Activated T-cell treated with anti-CD3 and anti-CD28 coated beads for 4 hours (primary cell): Measurements from ENCODE around the gene MBLAC2.

ENCODE experiments used
- DNase-seq: peaks from one replicate; pipeline ENCODE4 v3.0.0-alpha.2; 2020

MBLAC2 gene

DNA sequence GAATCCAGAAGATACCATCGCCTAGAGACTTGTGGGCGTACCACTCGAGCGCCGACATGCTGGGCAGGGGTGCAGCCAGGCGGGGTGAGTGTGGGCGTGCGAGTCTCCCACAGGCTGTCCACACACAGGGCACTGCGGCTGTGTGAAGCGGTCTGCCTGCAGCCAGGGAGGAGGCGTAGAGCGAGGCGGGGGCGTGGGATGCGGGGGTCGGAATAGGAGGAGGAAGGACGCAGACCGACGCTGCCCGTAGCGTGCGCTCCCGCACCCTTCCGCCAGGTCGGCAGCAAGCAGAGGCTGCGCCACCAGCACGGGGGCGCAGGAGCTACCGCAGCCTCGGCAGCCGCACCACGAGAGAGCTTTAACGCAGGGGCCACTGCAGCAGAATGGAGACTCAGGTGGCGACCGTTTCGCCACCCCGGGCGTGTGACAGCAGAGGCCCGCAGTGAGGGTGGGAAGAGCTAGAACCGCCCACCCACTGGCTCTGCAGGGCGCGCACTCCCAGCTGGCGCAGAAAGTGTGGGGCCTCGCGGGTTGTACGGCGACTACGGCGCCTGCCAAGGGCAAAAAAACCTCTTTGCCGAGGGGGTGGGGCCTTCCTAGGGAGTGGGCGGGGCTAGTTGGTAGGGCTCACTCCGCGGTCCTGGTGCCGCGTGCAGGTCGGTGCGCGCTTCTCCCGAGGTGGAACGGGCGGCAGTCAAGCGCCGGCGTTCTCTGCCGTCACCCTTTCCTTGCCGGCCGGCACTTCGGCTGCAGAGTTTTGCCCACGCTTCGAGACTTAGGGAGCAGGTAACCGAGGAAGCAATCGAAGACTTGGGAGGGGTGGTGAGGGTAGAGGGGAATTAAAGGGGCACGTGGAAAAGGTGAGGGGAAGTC is at the start of gene MBLAC2, which contains the start of gene POLR3G:
MBLAC2 (minus strand) TSS at position 537 of the 873 bp plus-strand sequence; CDS start at position 58, 479 bp downstream.
POLR3G (plus strand) TSS at position 630 of the 873 bp plus-strand sequence. CDS start 10,704 bp downstream, outside the sequence.
- DNase-seq: peak; percentile 94

GRCh38 chr5:90519081-90519480 is 44.5 kb upstream of the MBLAC2 start:
- DNase-seq: no peak

DNA sequence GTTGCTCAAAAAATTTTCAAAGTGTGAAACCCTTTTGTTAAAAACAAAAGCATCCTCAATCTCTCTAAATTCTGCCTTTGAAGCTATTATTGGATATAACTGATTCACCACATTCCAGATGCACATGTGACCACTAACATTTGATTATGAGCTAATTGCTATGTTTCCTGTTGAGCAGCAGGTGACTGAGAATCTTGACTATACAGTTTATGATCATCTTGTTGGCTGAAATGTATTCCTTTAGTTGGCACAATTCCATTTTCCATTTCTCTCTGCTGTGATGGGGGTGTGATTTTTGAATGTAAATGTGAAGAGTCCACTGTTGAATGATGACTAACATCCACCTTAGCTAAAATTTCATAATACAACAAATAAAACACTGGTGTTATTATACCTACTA is 44.1 kb upstream of the MBLAC2 start:
- no peak for DNase-seq

- no peak for DNase-seq
Measured at GRCh38 chr5:90514520-90514919, 39.9 kb upstream of the MBLAC2 start.

- no peak for DNase-seq
Measured at GRCh38 chr5:90510438-90510837, 35.9 kb upstream of the MBLAC2 start.

DNA sequence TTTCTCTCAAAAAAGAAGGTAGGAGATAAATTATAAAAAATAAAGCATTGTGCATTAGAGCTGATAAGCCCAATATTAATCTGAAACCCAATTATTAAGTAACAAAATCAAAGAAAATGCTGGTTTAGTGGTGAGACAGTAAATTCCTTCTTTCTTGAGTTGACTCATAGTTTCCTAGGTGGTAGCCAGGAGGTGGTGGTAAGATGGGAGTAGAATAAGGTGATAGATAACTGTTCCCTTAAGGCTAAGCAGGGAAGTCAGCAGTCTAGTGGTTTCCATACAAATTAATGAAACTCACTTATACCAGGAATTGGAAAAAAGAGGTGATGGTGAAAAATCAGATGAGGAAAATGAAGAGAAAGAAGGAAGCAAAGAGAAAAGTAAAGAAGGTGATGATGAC is 31.6 kb upstream of the MBLAC2 start:
- no peak for DNase-seq

DNA sequence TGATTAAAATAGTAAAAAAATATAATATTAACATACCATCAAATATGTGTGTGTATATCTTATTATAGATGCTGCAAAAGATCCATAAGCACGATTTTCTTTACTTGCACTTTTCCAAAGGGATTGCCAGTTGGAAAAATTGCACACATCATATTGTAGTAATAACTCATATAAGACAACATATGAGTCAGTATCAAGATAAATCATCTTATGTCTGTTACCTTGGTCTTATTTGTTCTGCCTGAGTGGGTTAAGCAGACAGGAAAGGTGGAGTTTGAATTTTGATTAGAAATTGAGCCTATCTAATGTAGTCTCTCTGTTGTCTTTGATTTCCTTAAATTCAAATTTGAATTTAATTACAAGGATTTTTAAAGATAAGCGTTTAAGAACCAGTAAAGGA is 30.2 kb upstream of the MBLAC2 start:
- DNase-seq: no peak

DNA sequence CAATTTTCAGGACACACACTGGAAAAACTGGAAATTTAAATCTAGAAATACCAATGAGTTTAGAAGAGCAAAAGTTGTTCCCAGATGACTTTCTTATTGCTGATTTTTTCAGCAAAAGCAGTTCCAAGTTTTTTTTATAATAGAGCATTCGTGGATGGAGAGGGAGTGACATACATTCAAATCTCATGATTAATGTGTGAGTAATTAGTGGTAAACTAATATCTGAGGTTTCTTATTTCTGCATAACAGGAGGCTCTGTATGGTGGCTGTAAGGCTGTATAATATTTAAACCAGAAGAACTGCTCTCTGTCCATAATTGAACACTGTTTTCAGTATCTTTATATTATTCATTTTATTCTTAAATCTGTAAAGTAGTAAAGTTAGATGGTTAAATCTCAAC is 29.0 kb upstream of the MBLAC2 start:
- no peak for DNase-seq

- no peak for DNase-seq
Measured at GRCh38 chr5:90495146-90495545, 20.6 kb upstream of the MBLAC2 start.

- DNase-seq: no peak
Measured at GRCh38 chr5:90494043-90494442, 19.5 kb upstream of the MBLAC2 start.

DNA sequence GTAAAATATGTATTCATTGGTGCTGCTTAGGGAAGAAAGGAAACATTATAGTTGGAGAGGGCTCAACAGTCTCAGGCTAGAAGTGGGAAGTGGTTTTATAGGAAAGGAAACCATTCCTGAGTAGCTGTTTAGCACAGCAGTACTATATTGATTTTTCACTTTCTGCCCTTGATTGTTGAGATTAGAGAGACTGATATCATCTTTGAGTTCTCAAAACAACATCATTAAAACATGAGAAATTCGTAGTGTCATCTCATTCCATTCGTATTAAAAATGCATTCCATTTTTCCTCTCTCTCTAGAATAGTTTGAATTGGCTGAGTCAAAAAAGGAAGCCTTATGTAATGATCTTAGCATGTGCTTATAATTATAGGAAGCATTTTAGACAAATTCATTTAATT is 14.2 kb upstream of the MBLAC2 start:
- no peak for DNase-seq

DNA sequence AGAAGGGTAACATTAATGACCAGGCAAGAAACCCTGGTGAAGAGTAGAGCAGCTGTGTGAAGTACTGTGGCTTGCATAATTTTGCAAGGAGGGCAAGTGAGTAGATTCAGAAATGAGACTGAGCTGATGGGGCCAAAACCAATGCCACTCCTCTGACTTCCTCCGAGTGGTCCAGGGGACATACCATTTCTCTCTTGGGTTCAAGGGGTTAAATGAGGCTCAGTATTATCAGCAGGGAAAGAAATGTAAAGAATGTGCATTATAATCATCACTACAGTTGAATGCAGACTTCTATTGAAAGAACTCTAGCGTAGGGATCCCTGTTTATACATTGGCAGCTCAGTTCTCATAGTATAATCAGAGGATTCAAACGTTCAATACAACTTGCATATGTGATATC is 10.0 kb upstream of the MBLAC2 start:
- DNase-seq: no peak

GRCh38 chr5:90483206-90483605 is 8.6 kb upstream of the MBLAC2 start:
- DNase-seq: no peak

DNA sequence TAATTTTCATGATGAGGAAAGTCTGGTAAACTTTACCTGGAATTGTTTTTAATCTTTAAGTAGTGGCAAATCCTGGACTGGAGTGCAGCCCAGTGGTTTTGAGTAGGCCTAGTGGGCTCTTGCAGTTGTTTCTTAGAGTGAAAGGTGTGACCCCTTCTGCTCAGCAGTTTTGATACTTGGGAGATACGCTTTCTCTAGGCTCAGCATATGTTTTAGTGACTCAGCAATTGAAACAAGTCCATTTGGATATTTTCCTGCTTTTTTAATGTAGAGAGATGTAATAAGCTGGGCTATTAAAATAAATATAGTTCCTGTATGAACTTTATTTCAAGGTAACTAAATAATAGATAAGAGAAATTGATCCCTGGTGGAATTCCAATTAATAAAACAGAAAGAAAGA is 6.1 kb upstream of the MBLAC2 start:
- DNase-seq: no peak

- DNase-seq: no peak
Measured at GRCh38 chr5:90479611-90480385, 5.2 kb upstream of the MBLAC2 start.

GRCh38 chr5:90477621-90478215 is 3.1 kb upstream of the MBLAC2 start:
- no peak for DNase-seq

DNA sequence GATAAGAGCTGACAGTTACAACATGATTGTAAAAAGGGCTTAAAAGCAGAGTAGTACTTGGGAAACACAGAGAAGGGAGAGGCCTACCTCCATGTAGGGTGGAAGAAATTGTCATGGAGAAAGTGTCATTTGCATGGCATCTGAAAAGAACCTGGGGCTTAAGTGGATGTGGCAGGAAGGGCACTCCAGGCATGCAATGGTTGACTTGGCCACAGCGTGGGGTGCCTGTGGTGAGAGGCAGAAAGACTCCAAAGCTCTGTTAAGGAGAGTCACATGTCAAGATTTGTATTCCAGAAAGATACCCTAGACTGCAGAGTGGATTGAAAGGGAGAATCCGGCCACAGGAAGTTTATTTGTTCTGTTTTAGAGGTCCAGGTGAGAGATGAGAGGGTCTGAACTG is 2.5 kb upstream of the MBLAC2 start:
- no peak for DNase-seq

DNA sequence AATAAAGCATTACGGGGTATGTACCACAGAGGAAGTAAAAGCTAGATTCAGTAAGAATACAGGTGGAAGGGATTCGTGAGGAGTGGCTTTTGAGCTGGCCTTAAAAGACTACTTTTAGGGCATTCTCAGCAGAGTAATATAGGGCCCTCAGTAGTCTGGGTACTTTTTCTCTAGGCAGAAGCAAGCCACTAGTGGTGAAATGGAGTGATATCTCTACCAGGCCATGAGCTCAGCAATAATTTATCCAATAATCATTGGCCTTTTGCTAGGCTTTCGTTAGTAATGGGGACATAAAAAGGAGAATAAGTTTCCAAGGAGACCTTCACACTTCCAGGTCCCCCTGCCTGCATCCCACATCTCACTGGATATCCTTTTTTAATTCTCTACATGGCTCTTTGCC is 1.8 kb upstream of the MBLAC2 start:
- no peak for DNase-seq

- no peak for DNase-seq
Measured at GRCh38 chr5:90475436-90475980, 937 bp upstream of the MBLAC2 start.

GRCh38 chr5:90473396-90474234 is 956 bp downstream of the MBLAC2 start:
- peak; percentile 1 for DNase-seq

DNA sequence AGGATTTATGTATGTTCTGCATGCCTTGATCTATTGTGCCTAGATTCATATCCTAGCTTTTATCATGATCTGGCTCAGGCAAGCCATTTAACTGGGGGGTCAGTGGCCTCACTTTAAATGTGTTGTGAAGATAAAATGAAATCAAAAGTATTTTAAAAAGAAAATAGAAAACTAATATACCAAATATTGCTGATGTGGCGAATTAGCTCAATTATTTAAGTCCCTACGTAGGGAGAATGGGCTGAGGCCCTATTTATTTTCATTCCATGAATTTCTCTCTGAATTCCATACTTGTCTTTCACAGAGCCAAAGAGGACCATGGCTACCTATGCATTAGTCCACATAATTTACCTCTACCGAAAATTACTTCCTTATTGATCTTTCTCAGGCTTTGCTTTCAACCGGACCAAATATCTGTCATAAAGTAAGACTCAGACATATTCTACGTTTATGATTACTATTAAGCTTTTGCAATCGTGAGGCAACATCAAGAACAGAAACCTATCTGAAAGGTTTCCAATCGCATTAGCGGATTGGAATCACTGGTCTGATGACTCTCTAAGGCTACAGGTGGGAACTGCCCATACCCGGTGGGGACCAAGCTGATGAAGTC is 1.7 kb downstream of the MBLAC2 start:
- no peak for DNase-seq

DNA sequence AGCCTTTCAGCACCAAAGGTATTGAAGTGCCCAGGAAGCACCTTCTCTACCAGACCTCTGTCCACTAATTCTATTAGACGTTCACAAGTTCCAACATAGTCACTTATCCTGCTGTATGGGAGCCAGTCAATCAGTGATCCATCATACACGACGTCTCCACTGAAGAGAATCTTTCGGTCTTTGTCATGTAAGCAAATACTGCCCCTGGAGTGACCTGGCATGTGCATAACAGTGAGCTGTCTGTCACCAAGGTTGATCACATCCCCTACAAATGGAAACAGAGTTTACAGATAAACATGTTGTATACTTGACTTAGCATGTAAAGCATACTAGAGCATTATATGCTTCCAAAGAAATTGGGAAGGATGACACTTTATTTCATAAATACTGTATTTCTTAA is 13.3 kb downstream of the MBLAC2 start:
- DNase-seq: no peak
